NAMALWA (cell line): Measurements from ENCODE around the gene PGBD5.

ENCODE experiments used
- DNase-seq: peaks from one replicate; pipeline ENCODE4 v3.0.0-alpha.2; 2015; ENCODE audit warnings: low spot score

PGBD5 gene

GRCh38 chr1:230321741-230322420, 104.3 kb downstream of the PGBD5 start:
- DNase-seq, result no peak

DNA sequence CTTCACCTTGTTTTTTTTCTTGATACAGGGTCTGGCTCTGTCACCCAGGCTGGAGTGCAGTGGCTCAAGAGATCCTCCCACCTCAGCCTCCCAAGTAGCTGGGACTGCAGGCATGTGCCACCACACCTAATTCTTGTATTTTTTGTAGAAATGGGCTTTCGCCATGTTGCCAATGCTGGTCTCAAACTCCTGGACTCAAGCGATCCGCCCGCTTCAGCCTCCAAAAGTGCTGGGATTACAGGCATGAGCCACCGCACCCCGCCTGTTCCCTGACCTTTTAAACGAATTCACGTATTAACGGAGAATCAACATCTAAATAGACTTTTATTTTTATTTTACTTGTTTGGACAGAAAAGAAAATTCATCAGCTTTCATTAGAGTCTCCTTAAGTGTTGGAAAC, 104.8 kb downstream of the PGBD5 start:
- no peak for DNase-seq

DNA sequence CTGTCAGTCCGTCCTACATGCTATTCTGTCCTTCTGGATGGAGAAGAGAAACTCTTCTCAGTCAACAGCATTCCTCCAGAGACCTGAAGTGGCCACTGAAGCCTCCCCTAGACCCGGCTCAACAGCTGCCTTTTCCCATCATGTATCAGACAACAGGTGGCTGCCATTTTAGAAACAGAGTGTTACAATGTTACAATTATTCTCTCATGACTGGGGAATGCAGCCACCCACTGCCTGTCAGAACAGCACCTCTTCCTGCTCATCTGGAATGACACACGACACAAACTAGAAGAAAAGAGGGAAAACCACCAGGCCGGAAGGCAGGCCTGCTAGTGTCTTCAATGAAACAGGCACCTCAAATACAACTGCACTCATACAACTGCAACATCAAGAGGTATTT, 105.3 kb downstream of the PGBD5 start:
- no peak for DNase-seq

GRCh38 chr1:230319014-230319747, 107.0 kb downstream of the PGBD5 start:
- DNase-seq, result no peak

DNA sequence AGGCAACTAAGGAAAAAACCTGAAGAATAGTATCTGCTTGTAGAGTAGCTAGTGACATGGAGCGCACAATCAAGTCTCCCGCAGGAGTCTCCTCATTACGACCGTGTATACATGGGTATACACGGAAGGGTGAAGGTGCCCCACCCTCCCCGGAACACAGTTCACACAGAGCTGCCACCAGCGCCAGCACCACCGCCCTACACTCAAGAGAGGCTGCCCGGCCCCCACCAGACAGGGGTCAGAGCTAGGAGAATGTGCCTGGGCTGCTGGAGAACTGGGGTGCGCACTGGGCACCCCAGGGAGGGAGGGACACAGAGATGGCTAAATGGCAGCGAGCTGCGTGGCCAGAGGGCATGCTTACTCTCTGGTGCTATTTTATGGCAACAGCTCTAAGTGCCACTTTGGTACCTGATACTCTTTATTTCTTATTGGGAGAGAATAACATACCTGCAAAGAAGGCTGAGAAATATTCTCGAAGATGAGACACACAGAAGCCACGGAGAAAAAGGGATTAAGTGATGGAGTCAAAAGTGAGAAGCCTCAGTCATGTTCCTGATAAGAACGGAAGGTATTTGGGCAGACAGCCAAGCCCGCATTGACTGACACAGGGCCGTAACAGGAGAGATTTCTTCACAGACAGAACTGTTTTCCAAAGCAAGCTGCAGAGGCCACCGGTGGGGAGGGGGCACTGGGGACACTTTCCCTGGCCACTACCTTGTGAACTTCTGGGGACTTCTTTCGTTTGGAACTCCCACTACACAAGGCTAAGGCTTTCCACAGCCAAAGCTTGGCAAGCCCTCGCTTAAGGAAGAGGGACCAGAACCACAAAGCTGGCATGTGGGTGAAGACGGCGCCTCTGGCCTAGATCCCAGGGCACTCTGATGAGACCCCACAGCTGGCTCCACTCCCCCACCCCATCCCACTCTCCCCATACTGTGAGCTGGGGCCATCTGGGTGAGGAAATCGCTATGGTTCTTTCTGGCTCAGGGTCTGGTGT, 108.0 kb downstream of the PGBD5 start:
- DNase-seq, result no peak

DNA sequence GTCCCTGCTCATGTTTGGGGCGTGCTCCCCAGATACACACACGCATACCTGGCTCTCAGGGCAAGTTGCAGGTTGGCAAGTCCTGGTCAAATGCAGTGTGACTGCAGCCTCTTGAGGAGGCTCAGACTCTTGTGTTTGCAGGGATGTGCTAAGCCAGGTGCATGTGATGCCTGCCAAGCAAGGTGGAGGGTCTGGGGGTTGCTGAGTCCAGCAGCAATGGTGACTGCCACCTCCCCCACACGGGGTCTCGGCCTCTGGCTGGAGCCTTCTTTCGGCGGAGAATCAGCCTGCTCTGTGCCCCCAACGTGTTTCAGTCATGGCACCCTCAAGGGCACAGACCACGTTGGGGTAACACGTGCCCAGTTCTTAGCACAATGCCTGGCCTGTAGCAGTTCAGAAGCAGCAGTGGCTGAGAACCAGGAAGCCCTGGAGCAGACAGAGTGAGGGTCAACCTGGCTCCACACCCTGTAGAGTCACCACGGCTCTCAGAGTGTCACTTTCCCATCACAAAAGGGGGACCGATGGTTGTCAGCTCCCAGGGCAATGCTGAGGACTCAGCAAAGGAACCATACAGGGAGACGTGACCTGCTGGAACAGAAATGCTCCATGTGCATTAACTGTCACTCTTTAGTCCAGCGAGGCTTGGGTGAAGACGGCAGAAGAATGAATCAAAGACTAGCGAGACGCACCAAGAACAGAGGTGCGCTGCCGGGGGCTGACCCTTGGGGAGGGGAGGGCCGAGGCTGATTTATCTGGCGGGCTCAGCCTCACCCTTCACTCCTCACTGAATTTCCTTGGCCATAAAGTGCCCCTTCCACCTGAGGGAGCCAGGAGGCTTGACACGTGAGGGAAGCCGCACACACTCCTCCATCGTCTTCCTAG, 109.0 kb downstream of the PGBD5 start:
- no peak for DNase-seq

GRCh38 chr1:230315099-230315498, 111.0 kb downstream of the PGBD5 start:
- no peak for DNase-seq

- DNase-seq, result no peak
These were observed 112.0 kb downstream of the PGBD5 start for GRCh38 chr1:230314142-230314470.

DNA sequence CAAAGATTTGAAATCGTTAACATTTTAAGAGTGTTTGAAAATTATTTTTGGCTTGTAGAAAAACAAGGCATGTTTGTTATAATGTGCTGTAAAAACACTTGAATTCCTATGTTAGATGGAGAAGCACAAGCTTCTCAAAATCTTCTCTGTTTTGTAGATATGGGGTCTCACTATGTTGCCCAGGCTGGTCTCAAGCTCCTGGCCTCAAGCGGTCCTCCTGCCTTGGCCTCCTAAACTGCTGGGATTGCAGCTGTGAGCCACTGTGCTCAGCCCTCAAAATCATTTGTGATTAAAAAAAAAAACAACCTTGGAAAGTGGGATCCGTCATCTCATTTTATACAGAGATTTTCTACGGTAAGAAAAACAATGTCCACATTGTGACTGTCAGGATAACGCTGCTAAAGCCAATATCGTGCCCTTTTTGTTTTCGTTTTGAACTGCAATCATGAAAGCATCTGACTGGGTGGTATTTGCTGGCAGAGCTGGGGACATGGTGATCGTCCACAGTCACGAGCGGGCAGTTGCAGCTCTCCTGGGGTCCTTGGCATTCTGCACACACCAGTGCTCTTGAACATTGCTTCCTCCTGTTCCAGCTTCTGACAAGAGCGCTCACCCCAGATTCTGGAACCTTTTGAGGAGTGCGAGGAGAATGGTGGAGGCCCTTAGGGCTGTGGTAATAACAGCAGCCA, 112.5 kb downstream of the PGBD5 start:
- no peak for DNase-seq

DNA sequence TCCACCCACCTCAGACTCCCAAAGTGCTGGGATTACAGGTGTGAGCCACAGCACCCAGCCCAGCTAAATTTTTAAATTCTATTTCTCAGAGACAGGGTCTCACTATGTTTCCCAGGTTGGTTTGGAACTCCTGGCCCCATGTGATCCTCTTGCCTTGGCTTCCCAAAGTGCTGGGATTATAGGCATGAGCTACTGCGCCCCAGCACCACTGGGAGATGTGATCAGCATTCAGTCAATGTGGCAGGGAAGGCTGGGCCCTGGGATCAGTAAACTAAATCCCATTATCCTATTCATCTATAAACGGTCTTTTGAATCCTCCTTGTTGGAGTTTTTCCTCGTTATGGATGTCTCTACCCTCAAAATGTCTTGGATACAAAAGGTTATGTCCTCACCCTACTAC, 113.5 kb downstream of the PGBD5 start:
- DNase-seq, result no peak

DNA sequence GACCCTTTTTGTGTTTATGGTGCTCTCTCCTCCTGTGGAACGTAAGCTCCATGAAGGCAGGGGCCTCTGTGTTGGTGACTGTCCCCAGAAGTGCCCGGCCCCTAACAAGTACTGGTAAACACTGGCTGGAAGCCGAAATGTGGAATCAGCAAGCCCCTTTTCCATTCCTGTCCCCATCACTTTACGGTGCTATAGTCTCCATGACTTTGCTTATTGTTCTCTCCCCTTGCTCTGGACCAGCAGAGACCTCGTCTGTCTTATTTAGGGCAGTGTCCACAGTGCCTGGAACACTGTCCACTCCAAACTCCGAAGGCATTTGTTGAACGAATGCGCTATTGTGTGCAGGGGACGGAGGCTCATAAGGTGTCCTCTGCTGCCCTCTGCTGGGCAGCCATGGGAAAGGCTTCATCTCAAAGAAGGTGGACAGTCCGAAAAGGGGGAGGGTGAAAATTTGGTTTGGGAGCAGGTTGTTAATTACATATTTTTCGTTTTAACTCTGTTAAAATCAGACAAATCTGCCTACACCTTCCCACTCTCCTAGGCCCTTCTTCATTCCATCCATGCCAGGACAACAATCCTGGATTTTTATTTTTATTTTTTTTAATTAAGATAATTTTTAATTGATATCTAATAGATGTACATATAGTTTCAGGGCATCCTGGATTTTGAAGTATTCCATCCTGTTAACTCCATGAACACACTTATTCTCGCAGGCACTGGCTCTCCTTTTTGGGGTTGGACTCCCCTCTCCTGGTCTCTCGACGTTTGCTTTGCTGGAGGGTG, 115.6 kb downstream of the PGBD5 start:
- DNase-seq, result peak; percentile 82

- no peak for DNase-seq
These were observed 116.4 kb downstream of the PGBD5 start for GRCh38 chr1:230309646-230310177.

- no peak for DNase-seq
These were observed 117.3 kb downstream of the PGBD5 start for GRCh38 chr1:230308821-230309220.

DNA sequence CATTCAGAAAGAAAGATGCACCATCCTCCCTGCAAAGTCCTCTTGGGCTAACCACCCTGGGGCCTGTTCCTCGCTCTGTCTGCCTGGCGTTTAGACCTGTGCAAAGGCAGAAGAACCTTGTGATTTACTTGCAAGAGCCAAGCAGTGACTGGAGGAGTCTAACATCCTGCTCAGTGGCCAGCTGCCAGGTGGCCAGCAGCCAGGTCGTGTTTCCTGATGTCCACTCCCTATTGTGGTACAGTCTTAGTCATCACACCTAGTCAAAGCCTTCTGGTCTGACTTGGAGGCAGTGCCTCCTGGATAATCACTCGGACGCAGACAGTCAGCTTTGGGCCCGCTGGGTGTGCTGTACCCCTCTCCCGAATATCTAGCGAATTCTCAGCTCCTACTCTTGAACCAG, 118.1 kb downstream of the PGBD5 start:
- no peak for DNase-seq

DNA sequence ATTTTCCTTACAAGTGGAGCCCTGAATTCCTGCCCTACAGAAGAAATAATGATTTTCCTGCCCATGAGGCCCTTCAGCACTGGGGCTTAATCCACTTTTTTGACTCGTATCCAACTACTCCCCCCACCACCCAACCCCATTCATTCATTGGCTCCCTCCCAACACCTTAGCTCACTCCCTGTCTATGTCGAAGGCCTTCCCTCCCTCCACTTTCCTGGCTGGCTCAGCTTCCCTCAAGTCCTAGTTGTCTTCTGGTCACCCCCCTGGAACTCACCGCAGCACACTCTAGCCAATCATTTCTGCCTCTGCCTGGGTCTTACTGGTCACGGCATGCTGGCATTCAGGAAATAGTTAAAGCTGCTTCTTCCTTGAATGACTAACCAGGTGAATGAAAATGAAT, 118.9 kb downstream of the PGBD5 start:
- no peak for DNase-seq

DNA sequence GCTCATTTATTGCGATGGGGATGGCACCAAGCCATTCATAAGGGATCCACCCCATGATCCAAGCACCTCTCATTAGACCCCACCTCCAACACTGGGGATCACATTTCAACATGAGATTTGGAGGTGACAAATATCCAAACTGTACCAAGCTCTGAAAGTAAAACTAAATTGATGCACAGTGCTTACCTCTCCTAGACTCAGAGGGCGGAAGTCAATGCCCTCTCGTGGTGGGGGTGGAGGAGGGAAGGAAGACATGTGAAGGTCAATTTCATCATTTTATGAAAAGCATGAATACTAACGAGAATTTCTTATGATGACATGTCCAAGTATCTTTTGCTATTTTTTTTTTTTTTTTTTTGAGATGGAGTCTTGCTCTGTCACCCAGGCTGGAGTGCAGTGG, 120.0 kb downstream of the PGBD5 start:
- DNase-seq, result no peak

GRCh38 chr1:230303822-230304221, 122.3 kb downstream of the PGBD5 start:
- no peak for DNase-seq

DNA sequence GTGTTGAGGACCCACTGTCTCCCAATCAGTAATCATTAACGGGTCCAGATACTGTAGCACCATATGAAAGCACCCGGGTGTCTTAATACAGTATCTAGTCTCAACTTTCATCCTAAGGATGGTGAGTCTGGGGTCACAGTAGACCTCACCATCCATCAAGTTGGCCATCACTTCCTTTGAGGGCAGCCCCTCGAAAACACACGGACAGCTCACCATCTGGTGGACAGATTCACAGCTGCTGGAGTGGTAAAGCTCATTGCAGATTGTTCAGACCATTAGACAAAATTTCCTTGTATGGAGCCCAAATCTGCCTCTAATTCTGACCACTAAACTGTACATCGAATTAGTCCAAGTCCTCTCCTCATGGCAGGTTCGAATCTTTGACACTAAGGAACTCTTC, 123.1 kb downstream of the PGBD5 start:
- no peak for DNase-seq

DNA sequence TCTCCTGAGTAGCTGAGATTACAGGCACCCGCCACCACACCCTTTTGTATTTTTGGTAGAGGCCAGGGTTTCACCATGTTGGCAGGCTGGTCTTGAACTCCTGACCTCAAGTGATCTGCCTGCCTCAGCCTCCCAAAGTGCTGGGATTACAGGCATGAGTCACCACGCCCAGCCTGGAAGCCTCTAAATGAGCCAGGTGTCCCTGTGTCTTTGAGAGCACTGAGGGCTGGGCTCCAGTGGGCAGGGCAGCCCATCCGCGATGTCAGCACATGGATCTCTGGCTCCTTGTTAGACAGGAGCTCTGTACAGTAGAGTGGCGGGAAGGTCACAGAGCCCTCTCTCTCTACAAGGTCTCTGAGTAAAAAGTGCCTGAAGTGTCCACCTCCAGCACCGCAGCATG, 124.3 kb downstream of the PGBD5 start:
- no peak for DNase-seq

DNA sequence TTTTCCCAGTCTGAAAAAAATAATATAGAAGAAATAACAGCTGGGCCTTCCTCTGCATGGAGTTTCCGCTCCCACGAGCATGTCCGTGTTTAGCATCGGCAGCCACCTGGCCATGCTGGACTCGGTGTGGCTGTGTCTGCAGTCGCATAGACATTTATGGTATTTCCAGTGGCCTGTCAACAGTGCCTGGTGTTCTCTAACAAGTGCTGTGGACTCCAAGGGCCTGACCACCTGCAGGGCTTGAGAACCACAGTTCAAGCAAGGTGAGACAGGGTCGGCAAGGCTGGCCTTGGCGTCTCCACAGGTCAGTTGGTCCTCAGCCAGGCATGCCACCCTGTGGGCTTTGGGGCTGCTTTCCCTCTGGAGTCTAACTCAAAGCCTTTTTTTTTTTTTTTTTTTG, 124.8 kb downstream of the PGBD5 start:
- DNase-seq, result no peak
